ENCODE data around the gene DEF6. TPM values are rescaled to one million over a fixed set of nuclear protein-coding genes. Genes with fewer than 3 reads are reported as not detected.
"Not testable (repeated sequence)": the region's sequence is repeated elsewhere in the genome, so short reads cannot be mapped to it uniquely, and the experiment has no call there.

DEF6 gene
- total and polyA plus RNA-seq, 2 of the 13 experiments (the other 11 are each of a cell fraction or from before 2014, with no cell fraction given), result 5.2 to 10.0 TPM

GRCh38 chr6:35332074-35332887, 34.7 kb downstream of the DEF6 start (continued):
- TF ChIP-seq ZNF318 (CRISPR knock-in tag; IDR thresholded peaks at IDR 0.05), result 0 out of 2 replicates have a peak, but pooled peaks have one; percentile 21
- peak; percentile 84; the same call in 1 of the 2 replicates for TF ChIP-seq ZNF782 (CRISPR knock-in tag; IDR thresholded peaks at IDR 0.05; ENCODE audit: borderline replicate concordance)
- TF ChIP-seq KMT2B (CRISPR knock-in tag; IDR thresholded peaks at IDR 0.05), result peak; percentile 46; the same call in 1 of the 2 replicates
- peak; percentile 72 for TF ChIP-seq ZFP36L1 (CRISPR knock-in tag; IDR thresholded peaks at IDR 0.05)
- 0 out of 2 replicates have a peak, but pooled peaks have one; percentile 9 for TF ChIP-seq ZNF7 (CRISPR knock-in tag; IDR thresholded peaks at IDR 0.05)
- peak; percentile 56; the same call in 1 of the 2 replicates for TF ChIP-seq KDM2A (CRISPR knock-in tag; IDR thresholded peaks at IDR 0.05; ENCODE audit: borderline replicate concordance, low read depth)
- TF ChIP-seq SOX13 (IDR thresholded peaks at IDR 0.05), result not testable (repeated sequence)
- TF ChIP-seq SOX13 (CRISPR knock-in tag; conservative IDR thresholded peaks at IDR 0.05 in 1 of 2, IDR thresholded peaks at IDR 0.05 in 1 of 2), result peak; percentile 33 to 80; a peak in 2 of 4 replicates
- TF ChIP-seq PHF21A (CRISPR knock-in tag; IDR thresholded peaks at IDR 0.05), result peak; percentile 76; the same call in 1 of the 2 replicates
- TF ChIP-seq FOXO1 (CRISPR knock-in tag; IDR thresholded peaks at IDR 0.05), result peak; percentile 91
- 0 out of 4 replicates have a peak, but pooled peaks of 1 of the 2 experiments have one; percentile 32 for TF ChIP-seq KLF16 (CRISPR knock-in tag; IDR thresholded peaks at IDR 0.05)
- TF ChIP-seq TARDBP (CRISPR knock-in tag; IDR thresholded peaks at IDR 0.05), result peak; percentile 90; the same call in 1 of the 2 replicates
- TF ChIP-seq KDM4B (CRISPR knock-in tag; IDR thresholded peaks at IDR 0.05), result peak; percentile 20; the same call in 1 of the 2 replicates
- peak; percentile 50 for TF ChIP-seq SKI (IDR thresholded peaks at IDR 0.05; ENCODE audit: partially characterized antibody)
- TF ChIP-seq, protein P1, sequence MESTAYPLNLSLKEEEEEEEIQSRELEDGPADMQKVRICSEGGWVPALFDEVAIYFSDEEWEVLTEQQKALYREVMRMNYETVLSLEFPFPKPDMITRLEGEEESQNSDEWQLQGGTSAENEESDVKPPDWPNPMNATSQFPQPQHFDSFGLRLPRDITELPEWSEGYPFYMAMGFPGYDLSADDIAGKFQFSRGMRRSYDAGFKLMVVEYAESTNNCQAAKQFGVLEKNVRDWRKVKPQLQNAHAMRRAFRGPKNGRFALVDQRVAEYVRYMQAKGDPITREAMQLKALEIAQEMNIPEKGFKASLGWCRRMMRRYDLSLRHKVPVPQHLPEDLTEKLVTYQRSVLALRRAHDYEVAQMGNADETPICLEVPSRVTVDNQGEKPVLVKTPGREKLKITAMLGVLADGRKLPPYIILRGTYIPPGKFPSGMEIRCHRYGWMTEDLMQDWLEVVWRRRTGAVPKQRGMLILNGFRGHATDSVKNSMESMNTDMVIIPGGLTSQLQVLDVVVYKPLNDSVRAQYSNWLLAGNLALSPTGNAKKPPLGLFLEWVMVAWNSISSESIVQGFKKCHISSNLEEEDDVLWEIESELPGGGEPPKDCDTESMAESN (CRISPR knock-in tag; conservative IDR thresholded peaks at IDR 0.05), result peak; percentile 46; the same call in 1 of the 2 replicates
- peak; percentile 53; the same call in 1 of the 2 replicates for TF ChIP-seq ZNF580 (CRISPR knock-in tag; IDR thresholded peaks at IDR 0.05; ENCODE audit: borderline replicate concordance, low read depth)
- TF ChIP-seq RXRA (CRISPR knock-in tag; IDR thresholded peaks at IDR 0.05), result peak; percentile 61
- peak; percentile 50; the same call in 1 of the 2 replicates for TF ChIP-seq ARNTL (CRISPR knock-in tag; IDR thresholded peaks at IDR 0.05)

All from HepG2 (cell line).